SK-N-SH (cell line): Measurements from ENCODE around the gene COL9A3. TPM values are rescaled to one million over a fixed set of nuclear protein-coding genes. Genes with fewer than 3 reads are reported as not detected.

ENCODE experiments used
- CTCF ChIA-PET: fragments of 300-600, 350-600 bp; formaldehyde crosslinking; extraction: SDS; loops from one replicate; lab custom pipeline; 2021; lab: Yijun Ruan, JAX
- POLR2A ChIA-PET: fragments of 350-600 bp; sonication (Branson Sonifier 250); formaldehyde crosslinking; extraction: SDS; loops from one replicate; lab custom pipeline; 2020; ENCODE audit warnings: antibody characterized with exemption, inconsistent platforms; lab: Yijun Ruan, JAX
- DNase-seq: peaks from one replicate; pipeline ENCODE4 v3.0.0; 2012
- H2AFZ ChIP-seq: fragments of 200-600 bp; sonication (generic); 2 replicates; pipeline ENCODE4 v1.8.1; 2016; ENCODE audit warnings: antibody characterized with exemption, mild to moderate bottlenecking, low read depth
- H3F3A ChIP-seq: fragments of 200-600 bp; sonication (generic); replicated peaks from 2 replicates; pipeline ENCODE3; 2016; ENCODE audit warnings: antibody characterized with exemption, mild to moderate bottlenecking; ENCODE audit not compliant: insufficient read depth
- H3K27ac ChIP-seq, 2 experiments: fragments of 200-500 bp in 1 of 2; fragments of 200-600 bp in 1 of 2; sonication (Bioruptor generic) in 1 of 2; sonication (generic), shearing (Covaris generic) in 1 of 2; 2 replicates each; pipeline versions ENCODE4 v1.5.1 to v1.6.1; 2014 to 2016; ENCODE audit warnings: low read depth in 2 of 2, inconsistent platforms in 1 of 2, low read length in 1 of 2, mild to moderate bottlenecking in 1 of 2, mixed read lengths in 1 of 2
- H3K27me3 ChIP-seq: fragments of 200-600 bp; sonication (generic), shearing (Covaris generic); 2 replicates; pipeline ENCODE4 v1.6.1; 2016; ENCODE audit warnings: mixed run types; ENCODE audit not compliant: insufficient read depth
- H3K36me3 ChIP-seq, 2 experiments: fragments of 200-500 bp in 1 of 2; fragments of 200-600 bp in 1 of 2; sonication (Bioruptor generic) in 1 of 2; sonication (generic) in 1 of 2; replicated peaks in 1 of 2; 2 replicates each; pipeline versions ENCODE3 to v1.5.1; 2014 to 2016; ENCODE audit warnings: low read length in 1 of 2, mild to moderate bottlenecking in 1 of 2; ENCODE audit not compliant: insufficient read depth in 2 of 2, control insufficient read depth in 1 of 2
- H3K4me1 ChIP-seq, 2 experiments: fragments of 200-500 bp in 1 of 2; fragments of 200-600 bp in 1 of 2; sonication (Bioruptor generic) in 1 of 2; sonication (generic), shearing (Covaris generic) in 1 of 2; 2 replicates each; pipeline versions ENCODE4 v1.5.1 to v1.6.1; 2014 to 2016; ENCODE audit warnings: low read depth in 1 of 2, low read length in 1 of 2, mixed run types in 1 of 2; ENCODE audit not compliant: insufficient read depth in 2 of 2, control insufficient read depth in 1 of 2
- H3K4me2 ChIP-seq: fragments of 200-600 bp; sonication (generic), shearing (Covaris generic); 2 replicates; pipeline ENCODE4 v1.6.1; 2017; ENCODE audit warnings: mixed run types
- H3K4me3 ChIP-seq, 2 experiments: fragments of 200-500 bp in 1 of 2; fragments of 200-600 bp in 1 of 2; sonication (Bioruptor generic) in 1 of 2; sonication (generic), shearing (Covaris generic) in 1 of 2; 2 replicates each; pipeline versions ENCODE4 v1.5.1 to v1.8.1; 2014 to 2016; ENCODE audit warnings: low read depth in 2 of 2, inconsistent platforms in 1 of 2, low read length in 1 of 2, mild to moderate bottlenecking in 1 of 2, mixed read lengths in 1 of 2, moderate library complexity in 1 of 2
- H3K79me2 ChIP-seq: fragments of 200-600 bp; sonication (generic); 2 replicates; pipeline ENCODE4 v1.8.1; 2017; ENCODE audit warnings: mild to moderate bottlenecking; ENCODE audit not compliant: insufficient read depth
- H3K9ac ChIP-seq: fragments of 200-600 bp; sonication (generic); 2 replicates; pipeline ENCODE4 v1.6.1; 2017; ENCODE audit warnings: mixed run types
- H3K9me2 ChIP-seq: fragments of 200-600 bp; sonication (generic); 2 replicates; pipeline ENCODE4 v1.6.1; 2017; ENCODE audit warnings: mixed run types
- H3K9me3 ChIP-seq: fragments of 200-600 bp; sonication (generic); 2 replicates; pipeline ENCODE4 v1.6.1; 2017; ENCODE audit warnings: mixed run types, mild to moderate bottlenecking, moderate library complexity
- H4K20me1 ChIP-seq: fragments of 200-600 bp; sonication (generic); 2 replicates; pipeline ENCODE4 v1.6.1; 2017; ENCODE audit warnings: mild to moderate bottlenecking, mixed run types; ENCODE audit not compliant: insufficient read depth
- ELF1 ChIP-seq: IDR thresholded peaks from 2 replicates; pipeline ENCODE4 v1.4.0; 2012
- FOSL2 ChIP-seq: IDR thresholded peaks from 2 replicates; pipeline ENCODE4 v1.4.0; 2012; ENCODE audit warnings: low read depth, mild to moderate bottlenecking, moderate library complexity, borderline replicate concordance
- FOXJ3 ChIP-seq: sonication (generic); formaldehyde crosslinking; IDR thresholded peaks from 2 replicates; pipeline ENCODE4 v1.5.1; 2020; ENCODE audit warnings: mild to moderate bottlenecking, missing genetic modification reagents
- FOXM1 ChIP-seq: IDR thresholded peaks from 2 replicates; pipeline ENCODE4 v1.4.0; 2012; ENCODE audit warnings: low read depth, mild to moderate bottlenecking
- JUND ChIP-seq: IDR thresholded peaks from 2 replicates; pipeline ENCODE4 v1.4.0; 2012
- MAX ChIP-seq: IDR thresholded peaks from 2 replicates; pipeline ENCODE4 v1.4.0; 2012; ENCODE audit warnings: low read depth
- MEF2A ChIP-seq: IDR thresholded peaks from 2 replicates; pipeline ENCODE4 v1.4.0; 2012; ENCODE audit warnings: low read depth, borderline replicate concordance
- NRF1 ChIP-seq: IDR thresholded peaks from 2 replicates; pipeline ENCODE4 v1.6.1; 2012; ENCODE audit warnings: low read depth, mild to moderate bottlenecking, low read length
- RAD21 ChIP-seq: IDR thresholded peaks from 2 replicates; pipeline ENCODE4 v1.6.1; 2012; ENCODE audit warnings: mild to moderate bottlenecking, low read length
- RCOR1 ChIP-seq: fragments of 150-350 bp; IDR thresholded peaks from 2 replicates; pipeline ENCODE4 v1.6.1; 2017; ENCODE audit warnings: antibody characterized with exemption, low read length
- RXRA ChIP-seq: IDR thresholded peaks from 2 replicates; pipeline ENCODE4 v1.4.0; 2012; ENCODE audit warnings: low read depth, mild to moderate bottlenecking, borderline replicate concordance
- SIN3A ChIP-seq: IDR thresholded peaks from 2 replicates; pipeline ENCODE4 v1.6.1; 2012; ENCODE audit warnings: low read depth, mild to moderate bottlenecking, low read length, moderate library complexity, borderline replicate concordance
- TCF12 ChIP-seq: IDR thresholded peaks from 2 replicates; pipeline ENCODE4 v1.4.0; 2012
- TEAD4 ChIP-seq: IDR thresholded peaks from 2 replicates; pipeline ENCODE4 v1.4.0; 2012; ENCODE audit warnings: mild to moderate bottlenecking, borderline replicate concordance; ENCODE audit not compliant: insufficient read depth
- USF1 ChIP-seq: IDR thresholded peaks from 2 replicates; pipeline ENCODE4 v1.4.0; 2012; ENCODE audit warnings: low read depth, borderline replicate concordance
- USF2 ChIP-seq: fragments of 150-350 bp; IDR thresholded peaks from 2 replicates; pipeline ENCODE4 v1.6.1; 2017; ENCODE audit warnings: antibody characterized with exemption, low read length, low read depth, borderline replicate concordance
- YY1 ChIP-seq: IDR thresholded peaks from 2 replicates; pipeline ENCODE4 v1.4.0; 2012; ENCODE audit warnings: low read depth, mild to moderate bottlenecking
- ZBTB33 ChIP-seq: IDR thresholded peaks from 2 replicates; pipeline ENCODE4 v1.4.0; 2012; ENCODE audit warnings: low read depth, borderline replicate concordance
- WGBS: methylation state at CpG from one replicate; pipeline ENCODE4 v1.1.6; 2017; ENCODE audit warnings: low lambda C conversion rate; 5-methylcytosine and 5-hydroxymethylcytosine counted together
- polyA plus RNA-seq, 3 experiments: library from polyadenylated mRNA; depleted of rRNA; stranded (reverse); fragments of >200 nt; gene quantifications; 2 replicates each; pipeline ENCODE4 v1.2.3, GENCODE V29; 2012

The COL9A3 gene
- polyA plus RNA-seq, 1 of the 3 experiments (the other 2 are of a cell fraction) = 2.5 TPM

GRCh38 chr20:62811320-62811719 is 5.5 kb upstream of the COL9A3 start:
- H3K4me2 ChIP-seq = no peak overlapping the region
- no peak for DNase-seq
- H3K27me3 ChIP-seq = no peaks in the 10 kb centered on the region
- peaks cover 26% of the 10 kb centered on the region for H4K20me1 ChIP-seq
- H3K4me1 ChIP-seq = peaks cover 8 to 30% of the 10 kb centered on the region in 2 experiments; a peak in 2 of 4 replicates
- H3K9me2 ChIP-seq = no peaks in the 10 kb centered on the region
- H3K27ac ChIP-seq = no peak overlapping the region
- no peak overlapping the region for H2AFZ ChIP-seq
- H3K9ac ChIP-seq = no peak overlapping the region
- CTCF ChIA-PET = interaction anchor here (0.8 to 5.2 kb wide), 2 partner anchors 20 to 401 kb away, joined by 5 to 34 read pairs; no protein-coding TSS in a partner anchor
- POLR2A ChIA-PET = no interaction called here
- H3K36me3 ChIP-seq = peaks cover 12 to 53% of the 10 kb centered on the region in 2 experiments
- TF ChIP-seq MAX (no peak), ZBTB33 (no peak), USF2 (no peak), RXRA (no peak), RAD21 (no peak), SIN3A (no peak), FOXM1 (no peak), JUND (no peak), FOSL2 (no peak), MEF2A (no peak), TCF12 (no peak), RCOR1 (no peak), NRF1 (no peak), ELF1 (no peak), TEAD4 (no peak), USF1 (no peak), YY1 (no peak), FOXJ3 (CRISPR knock-in tag) (no peak)
- H3K9me3 ChIP-seq = no peaks in the 10 kb centered on the region
- no peaks in the 10 kb centered on the region for H3F3A ChIP-seq
- H3K4me3 ChIP-seq = no peak overlapping the region
- H3K79me2 ChIP-seq = peaks cover 19% of the 10 kb centered on the region
- WGBS = 97% methylated on average over 19 of the region's 21 CpGs
